ENCODE measurements around the gene CEACAM6. TPM values are rescaled to one million over a fixed set of nuclear protein-coding genes. Genes with fewer than 3 reads are reported as not detected.
"Not testable (repeated sequence)": the region's sequence is repeated elsewhere in the genome, so short reads cannot be mapped to it uniquely, and the experiment has no call there.

CEACAM6 gene
- under 1 TPM in 1 of 4 donors, not detected in 3; 0.19 TPM for total RNA-seq

- ATAC-seq (ENCODE audit: low FRiP score) (no peak), DNase-seq (ENCODE audit: low spot score) (no peak)
- TF ChIP-seq CTCF (IDR thresholded peaks at IDR 0.05), result no peak
Measured at GRCh38 chr19:41755328-41755913, at the start of gene CEACAM6. Gene CEACAM6 (plus strand): TSS chr19:41755530. CDS start chr19:41755639, 109 bp downstream.

GRCh38 chr19:41706741-41707501 lies 48.4 kb upstream of the CEACAM6 start:
- no peak for TF ChIP-seq CTCF (IDR thresholded peaks at IDR 0.05)
- DNase-seq (ENCODE audit: low spot score), result no peak
- ATAC-seq (ENCODE audit: low FRiP score), result peak; percentile 39

- DNase-seq (ENCODE audit: low spot score), result no peak
- no peak for ATAC-seq (ENCODE audit: low FRiP score)
- no peak for TF ChIP-seq CTCF (IDR thresholded peaks at IDR 0.05)
Measured at GRCh38 chr19:41707502-41707812, 47.9 kb upstream of the CEACAM6 start.

- ATAC-seq (ENCODE audit: low FRiP score), result no peak
- TF ChIP-seq CTCF (IDR thresholded peaks at IDR 0.05), result no peak
- DNase-seq (ENCODE audit: low spot score), result no peak
Measured at GRCh38 chr19:41707871-41708371, 47.4 kb upstream of the CEACAM6 start.

GRCh38 chr19:41708481-41708880 lies 46.8 kb upstream of the CEACAM6 start, which contains the start of gene CEACAM5:
Gene CEACAM5 (plus strand): TSS chr19:41708626. CDS start chr19:41708732, 106 bp downstream.
- no peak for ATAC-seq (ENCODE audit: low FRiP score)
- no peak for DNase-seq (ENCODE audit: low spot score)
- TF ChIP-seq CTCF (IDR thresholded peaks at IDR 0.05), result no peak

GRCh38 chr19:41709516-41709915 lies 45.8 kb upstream of the CEACAM6 start:
- ATAC-seq (ENCODE audit: low FRiP score); DNase-seq (ENCODE audit: low spot score): not testable (repeated sequence)

DNA sequence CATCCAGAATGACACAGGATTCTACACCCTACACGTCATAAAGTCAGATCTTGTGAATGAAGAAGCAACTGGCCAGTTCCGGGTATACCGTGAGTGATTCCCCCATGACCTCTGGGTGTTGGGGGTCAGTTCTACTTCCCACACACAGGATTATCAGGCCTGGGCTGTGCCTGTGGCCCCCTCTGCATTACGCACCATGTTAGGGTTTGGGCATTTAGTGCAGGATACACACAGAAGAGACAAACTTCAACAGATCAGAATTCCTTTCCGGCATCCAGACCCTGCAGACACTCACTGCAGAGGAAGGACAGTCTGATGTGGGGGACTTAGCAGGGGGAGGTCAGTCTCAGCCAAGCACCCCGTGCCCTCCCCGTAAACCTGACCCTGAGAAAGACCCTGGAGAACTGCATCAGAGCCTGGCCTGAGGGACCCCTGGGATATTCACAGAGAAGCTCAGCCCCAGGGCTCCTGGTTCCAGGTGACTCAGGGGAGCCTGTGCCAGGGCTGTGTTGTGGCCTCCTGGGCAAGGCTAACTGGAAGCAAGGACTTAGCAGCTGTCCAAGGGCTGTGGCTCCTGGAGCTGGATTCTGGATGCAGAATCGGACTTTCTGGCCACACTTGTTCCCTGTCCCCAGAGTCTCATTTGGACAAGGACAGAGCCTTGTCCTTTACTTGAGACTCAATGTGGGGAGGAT lies 45.2 kb upstream of the CEACAM6 start:
- ATAC-seq (ENCODE audit: low FRiP score) (no peak), DNase-seq (ENCODE audit: low spot score) (no peak)
- no peak for TF ChIP-seq CTCF (IDR thresholded peaks at IDR 0.05)
